GM12865 (cell line): ENCODE measurements around the gene CRK.

Source experiments
- DNase-seq: peaks from one replicate; pipeline ENCODE4 v3.0.0; 2010; ENCODE audit warnings: low read depth
- H3K4me3 ChIP-seq: 2 replicates; pipeline ENCODE4 v1.5.1; 2011; ENCODE audit warnings: mild to moderate bottlenecking, low read depth, low read length, control low read depth
- TF ChIP-seq, protein P1 (sequence below): IDR thresholded peaks from 2 replicates; pipeline ENCODE4 v1.5.1; 2011; ENCODE audit warnings: low read length, control low read depth, low read depth, inconsistent platforms; ENCODE audit not compliant: insufficient read depth; ENCODE audit errors: missing control alignments

The CRK gene

DNA sequence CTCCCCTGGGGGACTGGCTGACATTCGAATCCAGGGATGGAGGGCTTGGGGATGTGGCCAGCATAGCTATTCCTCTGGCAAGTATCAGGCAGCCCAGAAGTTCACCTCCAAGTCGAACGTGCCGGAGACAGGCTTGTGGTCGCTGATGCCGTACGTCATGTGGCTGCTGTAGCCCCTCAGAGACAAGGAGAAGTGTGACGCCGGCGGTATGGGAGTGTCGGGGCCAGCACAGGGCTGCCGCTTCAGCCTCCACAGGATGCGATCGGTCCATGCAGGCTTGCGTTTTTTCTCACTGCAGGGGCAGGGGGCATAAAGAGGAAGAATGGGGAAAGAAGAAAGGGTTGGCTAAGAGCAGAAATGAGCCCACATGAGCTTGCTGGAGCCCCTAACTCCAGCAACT is 41.8 kb upstream of the CRK start:
- TF ChIP-seq, protein P1, sequence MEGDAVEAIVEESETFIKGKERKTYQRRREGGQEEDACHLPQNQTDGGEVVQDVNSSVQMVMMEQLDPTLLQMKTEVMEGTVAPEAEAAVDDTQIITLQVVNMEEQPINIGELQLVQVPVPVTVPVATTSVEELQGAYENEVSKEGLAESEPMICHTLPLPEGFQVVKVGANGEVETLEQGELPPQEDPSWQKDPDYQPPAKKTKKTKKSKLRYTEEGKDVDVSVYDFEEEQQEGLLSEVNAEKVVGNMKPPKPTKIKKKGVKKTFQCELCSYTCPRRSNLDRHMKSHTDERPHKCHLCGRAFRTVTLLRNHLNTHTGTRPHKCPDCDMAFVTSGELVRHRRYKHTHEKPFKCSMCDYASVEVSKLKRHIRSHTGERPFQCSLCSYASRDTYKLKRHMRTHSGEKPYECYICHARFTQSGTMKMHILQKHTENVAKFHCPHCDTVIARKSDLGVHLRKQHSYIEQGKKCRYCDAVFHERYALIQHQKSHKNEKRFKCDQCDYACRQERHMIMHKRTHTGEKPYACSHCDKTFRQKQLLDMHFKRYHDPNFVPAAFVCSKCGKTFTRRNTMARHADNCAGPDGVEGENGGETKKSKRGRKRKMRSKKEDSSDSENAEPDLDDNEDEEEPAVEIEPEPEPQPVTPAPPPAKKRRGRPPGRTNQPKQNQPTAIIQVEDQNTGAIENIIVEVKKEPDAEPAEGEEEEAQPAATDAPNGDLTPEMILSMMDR: no peak
- H3K4me3 ChIP-seq: no peak overlapping the region
- DNase-seq: no peak

DNA sequence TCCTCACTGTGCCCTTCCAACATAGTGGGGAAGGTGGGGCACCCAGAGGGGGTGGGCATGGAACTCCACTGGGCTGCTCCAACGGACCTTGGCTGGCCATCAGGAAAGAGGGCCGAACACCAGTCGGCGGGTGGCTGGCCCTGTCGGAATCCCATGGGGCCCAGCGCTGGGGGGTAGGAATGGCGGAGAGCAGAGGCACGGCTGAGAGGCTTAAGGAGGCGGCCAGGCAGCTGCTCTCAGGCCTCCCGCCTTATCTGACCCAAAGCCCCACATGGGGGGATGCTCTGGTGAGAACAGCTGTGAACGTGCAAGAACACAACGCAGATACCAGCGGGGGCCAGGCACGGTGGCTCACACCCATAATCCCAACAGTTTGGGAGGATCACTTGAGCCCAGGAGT is 40.8 kb upstream of the CRK start:
- TF ChIP-seq, protein P1: no peak
- no peak for DNase-seq
- H3K4me3 ChIP-seq: no peak overlapping the region

DNA sequence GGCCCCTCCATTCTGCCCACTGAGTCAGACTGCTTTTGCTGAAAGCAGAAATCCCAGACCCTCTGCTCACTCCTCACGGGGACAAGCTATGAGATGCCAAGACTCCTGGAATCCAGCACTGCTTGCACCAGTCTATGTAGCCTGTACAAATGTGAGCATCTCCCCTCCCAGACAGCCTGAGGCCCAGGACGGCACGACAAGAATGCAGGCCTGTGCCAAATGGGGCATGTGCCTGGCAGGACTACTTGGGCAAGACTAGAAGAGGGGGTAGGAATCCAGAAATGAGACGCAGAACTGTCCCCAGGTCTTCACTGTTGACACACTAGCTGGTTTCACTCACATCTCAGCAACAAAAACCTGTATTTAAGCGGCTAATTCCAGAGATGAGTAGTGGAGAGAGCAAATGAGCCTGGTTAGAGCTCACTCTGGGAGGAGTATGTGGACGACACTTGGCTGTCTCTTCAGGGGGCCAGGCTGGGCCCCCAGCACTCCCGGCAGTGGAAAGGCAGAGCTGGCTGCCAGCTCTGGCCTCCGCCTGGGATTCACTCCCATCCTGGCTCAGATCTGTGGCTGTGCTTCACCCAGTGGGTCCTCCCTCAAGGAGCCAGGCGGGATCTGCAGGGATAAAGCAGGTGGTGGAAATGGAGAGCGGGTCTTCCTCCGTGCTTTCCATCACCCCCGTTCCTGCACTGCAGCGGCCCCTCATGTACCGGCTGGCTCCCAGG is 39.4 kb upstream of the CRK start:
- H3K4me3 ChIP-seq: no peak overlapping the region
- TF ChIP-seq, protein P1: no peak
- DNase-seq: no peak

DNA sequence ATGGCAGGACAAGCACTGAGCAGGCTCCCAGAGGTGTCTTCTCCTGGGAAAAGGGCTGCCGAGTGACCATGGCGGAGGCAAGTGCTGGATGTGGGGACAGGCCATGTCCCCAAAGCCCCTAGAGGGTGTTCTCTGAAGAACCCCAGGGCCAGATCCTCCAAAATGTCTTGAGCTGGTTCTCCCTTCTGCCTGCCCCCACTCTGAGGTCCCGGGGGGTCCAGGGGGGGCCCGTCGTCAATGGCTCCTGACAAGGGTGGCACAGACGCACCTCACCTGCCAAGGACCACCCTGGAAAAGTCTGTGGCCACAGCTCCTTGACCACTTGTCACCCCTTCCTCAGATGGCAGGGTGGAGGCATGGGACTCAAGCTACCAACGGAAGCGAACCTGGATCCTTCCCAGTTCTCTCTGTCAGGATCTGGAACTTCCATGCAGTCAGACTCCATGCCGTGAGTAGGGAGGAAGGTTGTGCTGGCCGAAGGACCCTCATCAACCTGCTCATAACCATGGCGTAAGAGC is 38.8 kb upstream of the CRK start:
- TF ChIP-seq, protein P1: no peak
- no peak for DNase-seq
- H3K4me3 ChIP-seq: no peak overlapping the region

DNA sequence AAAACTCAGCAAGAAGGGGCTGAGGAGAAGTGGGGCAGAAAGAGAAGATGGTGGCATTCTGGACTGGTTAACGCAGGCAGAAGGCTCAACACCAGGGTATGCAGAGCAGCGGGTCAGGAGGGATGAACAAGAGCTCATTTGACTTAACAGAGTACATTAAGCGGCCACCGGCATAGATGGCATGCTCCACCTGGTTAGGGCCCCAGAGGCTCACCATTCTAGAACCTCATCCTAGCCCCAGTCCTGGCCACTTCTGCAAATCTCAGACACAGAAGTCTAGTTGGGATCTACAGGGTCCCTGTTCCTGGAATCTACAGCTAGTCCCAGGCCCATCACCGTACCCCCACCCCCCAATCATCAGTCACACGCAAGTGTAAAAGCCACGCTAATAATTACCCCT is 38.2 kb upstream of the CRK start:
- no peak for DNase-seq
- TF ChIP-seq, protein P1: no peak
- no peak overlapping the region for H3K4me3 ChIP-seq

DNA sequence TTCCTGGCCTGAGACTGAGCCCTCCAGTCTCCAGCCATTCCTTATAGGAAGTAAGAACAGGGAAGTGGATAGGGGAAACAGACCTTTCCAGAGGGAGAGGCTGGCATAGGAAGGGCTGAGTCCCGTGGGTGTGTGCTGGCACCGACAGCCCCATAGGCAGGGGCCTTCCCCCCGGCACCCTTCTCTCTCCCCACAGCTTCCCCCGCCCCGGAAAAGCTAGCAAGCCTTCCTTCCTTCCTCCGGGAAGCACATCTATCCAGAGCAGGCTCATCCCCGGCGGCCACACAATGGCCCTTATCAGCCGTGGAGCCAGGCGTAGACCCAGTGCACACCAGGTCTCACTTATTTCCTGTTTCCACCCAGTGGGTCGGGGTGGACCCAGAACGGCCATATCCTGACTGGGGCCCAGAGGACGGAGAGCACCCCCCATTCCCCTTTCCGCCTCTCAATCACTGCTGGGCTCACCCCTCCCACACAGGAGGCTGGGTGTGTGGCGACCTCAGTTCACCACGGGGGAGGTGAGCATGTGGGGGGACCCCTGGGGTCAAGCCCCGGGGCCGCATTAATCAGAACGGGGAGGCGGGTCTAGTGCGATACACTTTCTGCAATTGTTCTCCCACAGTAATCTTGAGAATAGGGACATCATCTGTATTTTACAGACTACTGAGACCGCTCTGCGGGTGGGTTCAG is 37.4 kb upstream of the CRK start:
- H3K4me3 ChIP-seq: no peak overlapping the region
- no peak for DNase-seq
- TF ChIP-seq, protein P1: no peak
